ENCODE data around the gene FTO.
"Not testable (repeated sequence)": the region's sequence is repeated elsewhere in the genome, so short reads cannot be mapped to it uniquely, and the experiment has no call there.

The FTO gene

GRCh38 chr16:53822936-53823529 lies 119.1 kb downstream of the FTO start:
- DNase-seq (ENCODE audit: low read depth in 2 of 2): peak in 1 of 2 donors; percentile 4

GRCh38 chr16:53826658-53827057 lies 122.7 kb downstream of the FTO start:
- no peak for DNase-seq (ENCODE audit: low read depth in 2 of 2)

GRCh38 chr16:53827741-53828140 lies 123.8 kb downstream of the FTO start:
- no peak for DNase-seq (ENCODE audit: low read depth in 2 of 2)

GRCh38 chr16:53829186-53829747 lies 125.3 kb downstream of the FTO start:
- DNase-seq (ENCODE audit: low read depth in 2 of 2): no peak

- DNase-seq (ENCODE audit: low read depth in 2 of 2): no peak
Observed at GRCh38 chr16:53832896-53833544, 129.1 kb downstream of the FTO start.

- DNase-seq (ENCODE audit: low read depth in 2 of 2): no peak
Observed at GRCh38 chr16:53836142-53836541, 132.2 kb downstream of the FTO start.

GRCh38 chr16:53836680-53837079 lies 132.7 kb downstream of the FTO start:
- DNase-seq (ENCODE audit: low read depth in 2 of 2): no peak

- no peak for DNase-seq (ENCODE audit: low read depth in 2 of 2)
Observed at GRCh38 chr16:53837426-53837825, 133.5 kb downstream of the FTO start.

- DNase-seq (ENCODE audit: low read depth in 2 of 2): no peak
Observed at GRCh38 chr16:53839150-53839549, 135.2 kb downstream of the FTO start.

- DNase-seq (ENCODE audit: low read depth in 2 of 2): no peak
Observed at GRCh38 chr16:53840456-53840855, 136.5 kb downstream of the FTO start.

- no peak for DNase-seq (ENCODE audit: low read depth in 2 of 2)
Observed at GRCh38 chr16:53841884-53842283, 137.9 kb downstream of the FTO start.

- no peak for DNase-seq (ENCODE audit: low read depth in 2 of 2)
Observed at GRCh38 chr16:53843084-53843483, 139.1 kb downstream of the FTO start.

GRCh38 chr16:53844804-53845203 lies 140.8 kb downstream of the FTO start:
- DNase-seq (ENCODE audit: low read depth in 2 of 2): no peak

- not testable (repeated sequence) for DNase-seq (ENCODE audit: low read depth in 2 of 2)
Observed at GRCh38 chr16:53846549-53846948, 142.6 kb downstream of the FTO start.

GRCh38 chr16:53846971-53847370 lies 143.0 kb downstream of the FTO start:
- no peak for DNase-seq (ENCODE audit: low read depth in 2 of 2)

GRCh38 chr16:53848277-53848942 lies 144.5 kb downstream of the FTO start:
- no peak for DNase-seq (ENCODE audit: low read depth in 2 of 2)

GRCh38 chr16:53848950-53849349 lies 145.0 kb downstream of the FTO start:
- DNase-seq (ENCODE audit: low read depth in 2 of 2): no peak

- no peak for DNase-seq (ENCODE audit: low read depth in 2 of 2)
Observed at GRCh38 chr16:53849585-53849984, 145.6 kb downstream of the FTO start.

- DNase-seq (ENCODE audit: low read depth in 2 of 2): no peak
Observed at GRCh38 chr16:53849994-53850393, 146.0 kb downstream of the FTO start.

GRCh38 chr16:53852678-53853077 lies 148.7 kb downstream of the FTO start:
- DNase-seq (ENCODE audit: low read depth in 2 of 2): no peak

- no peak for DNase-seq (ENCODE audit: low read depth in 2 of 2)
Observed at GRCh38 chr16:53855056-53855455, 151.1 kb downstream of the FTO start.

GRCh38 chr16:53855511-53855910 lies 151.6 kb downstream of the FTO start:
- DNase-seq (ENCODE audit: low read depth in 2 of 2): no peak

- no peak for DNase-seq (ENCODE audit: low read depth in 2 of 2)
Observed at GRCh38 chr16:53859995-53860540, 156.1 kb downstream of the FTO start.

Data from stimulated activated CD4-positive, alpha-beta T cell treated with anti-CD3 and anti-CD28 coated beads, Interleukin-15, amount 100 ng/mL, for 48 hours (primary cell).